ENCODE data around the gene OPA1. TPM values are rescaled to one million over a fixed set of nuclear protein-coding genes. Genes with fewer than 3 reads are reported as not detected.

The OPA1 gene
- total RNA-seq, 1 experiment from 2014 or later = 72.0 TPM

DNA sequence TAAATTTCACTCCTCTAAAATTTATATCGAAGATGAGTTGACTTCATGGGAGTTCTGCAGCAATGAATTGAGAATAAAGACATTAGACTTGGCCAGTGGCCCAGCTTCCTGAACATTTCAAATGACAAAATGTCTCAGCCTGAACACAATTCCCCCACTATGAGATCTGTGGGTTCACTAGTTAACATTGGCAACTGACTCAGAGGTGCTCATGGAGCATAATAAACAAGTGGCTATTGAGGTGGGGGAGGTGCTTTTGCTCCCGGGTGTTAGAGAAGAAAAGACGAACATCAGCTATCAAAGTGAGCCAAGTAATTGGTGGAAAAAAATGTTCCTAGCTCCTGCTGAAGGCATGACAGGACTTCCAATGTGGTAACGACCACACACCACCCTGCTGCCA lies 44.6 kb upstream of the OPA1 start:
- TF ChIP-seq, protein P1, sequence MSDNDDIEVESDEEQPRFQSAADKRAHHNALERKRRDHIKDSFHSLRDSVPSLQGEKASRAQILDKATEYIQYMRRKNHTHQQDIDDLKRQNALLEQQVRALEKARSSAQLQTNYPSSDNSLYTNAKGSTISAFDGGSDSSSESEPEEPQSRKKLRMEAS (IDR thresholded peaks at IDR 0.05) = no peak
- TF ChIP-seq, protein P2, sequence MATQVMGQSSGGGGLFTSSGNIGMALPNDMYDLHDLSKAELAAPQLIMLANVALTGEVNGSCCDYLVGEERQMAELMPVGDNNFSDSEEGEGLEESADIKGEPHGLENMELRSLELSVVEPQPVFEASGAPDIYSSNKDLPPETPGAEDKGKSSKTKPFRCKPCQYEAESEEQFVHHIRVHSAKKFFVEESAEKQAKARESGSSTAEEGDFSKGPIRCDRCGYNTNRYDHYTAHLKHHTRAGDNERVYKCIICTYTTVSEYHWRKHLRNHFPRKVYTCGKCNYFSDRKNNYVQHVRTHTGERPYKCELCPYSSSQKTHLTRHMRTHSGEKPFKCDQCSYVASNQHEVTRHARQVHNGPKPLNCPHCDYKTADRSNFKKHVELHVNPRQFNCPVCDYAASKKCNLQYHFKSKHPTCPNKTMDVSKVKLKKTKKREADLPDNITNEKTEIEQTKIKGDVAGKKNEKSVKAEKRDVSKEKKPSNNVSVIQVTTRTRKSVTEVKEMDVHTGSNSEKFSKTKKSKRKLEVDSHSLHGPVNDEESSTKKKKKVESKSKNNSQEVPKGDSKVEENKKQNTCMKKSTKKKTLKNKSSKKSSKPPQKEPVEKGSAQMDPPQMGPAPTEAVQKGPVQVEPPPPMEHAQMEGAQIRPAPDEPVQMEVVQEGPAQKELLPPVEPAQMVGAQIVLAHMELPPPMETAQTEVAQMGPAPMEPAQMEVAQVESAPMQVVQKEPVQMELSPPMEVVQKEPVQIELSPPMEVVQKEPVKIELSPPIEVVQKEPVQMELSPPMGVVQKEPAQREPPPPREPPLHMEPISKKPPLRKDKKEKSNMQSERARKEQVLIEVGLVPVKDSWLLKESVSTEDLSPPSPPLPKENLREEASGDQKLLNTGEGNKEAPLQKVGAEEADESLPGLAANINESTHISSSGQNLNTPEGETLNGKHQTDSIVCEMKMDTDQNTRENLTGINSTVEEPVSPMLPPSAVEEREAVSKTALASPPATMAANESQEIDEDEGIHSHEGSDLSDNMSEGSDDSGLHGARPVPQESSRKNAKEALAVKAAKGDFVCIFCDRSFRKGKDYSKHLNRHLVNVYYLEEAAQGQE (IDR thresholded peaks at IDR 0.05; ENCODE audit: low read depth) = no peak
- no peak for TF ChIP-seq EZH2 (IDR thresholded peaks at IDR 0.05)
- no peak for TF ChIP-seq CEBPB (IDR thresholded peaks at IDR 0.05; ENCODE audit: low read depth)
- no peak for TF ChIP-seq YY1 (IDR thresholded peaks at IDR 0.05; ENCODE audit: extremely low read depth, insufficient replicate concordance, low read depth, low read length)
- no peak for TF ChIP-seq SP1 (IDR thresholded peaks at IDR 0.05; ENCODE audit: low read depth)
- TF ChIP-seq EGR1 (IDR thresholded peaks at IDR 0.05; ENCODE audit: low read depth) = no peak
- TF ChIP-seq, protein P3, sequence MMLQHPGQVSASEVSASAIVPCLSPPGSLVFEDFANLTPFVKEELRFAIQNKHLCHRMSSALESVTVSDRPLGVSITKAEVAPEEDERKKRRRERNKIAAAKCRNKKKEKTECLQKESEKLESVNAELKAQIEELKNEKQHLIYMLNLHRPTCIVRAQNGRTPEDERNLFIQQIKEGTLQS (IDR thresholded peaks at IDR 0.05) = no peak
- TF ChIP-seq TCF7L2 (IDR thresholded peaks at IDR 0.05; ENCODE audit: borderline replicate concordance, extremely low read depth, insufficient read depth, insufficient read length) = no peak
- no peak for TF ChIP-seq POLR2A (IDR thresholded peaks at IDR 0.05; ENCODE audit: borderline replicate concordance, extremely low read depth, insufficient read depth, insufficient read length)
- TF ChIP-seq, protein P4, sequence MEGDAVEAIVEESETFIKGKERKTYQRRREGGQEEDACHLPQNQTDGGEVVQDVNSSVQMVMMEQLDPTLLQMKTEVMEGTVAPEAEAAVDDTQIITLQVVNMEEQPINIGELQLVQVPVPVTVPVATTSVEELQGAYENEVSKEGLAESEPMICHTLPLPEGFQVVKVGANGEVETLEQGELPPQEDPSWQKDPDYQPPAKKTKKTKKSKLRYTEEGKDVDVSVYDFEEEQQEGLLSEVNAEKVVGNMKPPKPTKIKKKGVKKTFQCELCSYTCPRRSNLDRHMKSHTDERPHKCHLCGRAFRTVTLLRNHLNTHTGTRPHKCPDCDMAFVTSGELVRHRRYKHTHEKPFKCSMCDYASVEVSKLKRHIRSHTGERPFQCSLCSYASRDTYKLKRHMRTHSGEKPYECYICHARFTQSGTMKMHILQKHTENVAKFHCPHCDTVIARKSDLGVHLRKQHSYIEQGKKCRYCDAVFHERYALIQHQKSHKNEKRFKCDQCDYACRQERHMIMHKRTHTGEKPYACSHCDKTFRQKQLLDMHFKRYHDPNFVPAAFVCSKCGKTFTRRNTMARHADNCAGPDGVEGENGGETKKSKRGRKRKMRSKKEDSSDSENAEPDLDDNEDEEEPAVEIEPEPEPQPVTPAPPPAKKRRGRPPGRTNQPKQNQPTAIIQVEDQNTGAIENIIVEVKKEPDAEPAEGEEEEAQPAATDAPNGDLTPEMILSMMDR (IDR thresholded peaks at IDR 0.05 in 2 of 3, conservative IDR thresholded peaks at IDR 0.05 in 1 of 3; ENCODE audit: borderline replicate concordance in 1 of 3, insufficient read depth in 1 of 3, low read depth in 2 of 3, low read length in 2 of 3) = no peak
- TF ChIP-seq SIN3A (IDR thresholded peaks at IDR 0.05; ENCODE audit: low read depth) = no peak
- H3K79me2 ChIP-seq (ENCODE audit: insufficient read depth, low read length) = no peaks in the 10 kb centered on the region
- H3K4me2 ChIP-seq (ENCODE audit: low read length) = no peak overlapping the region
- no peak overlapping the region for H2AFZ ChIP-seq (ENCODE audit: low read depth, low read length, poor library complexity, severe bottlenecking)
- ATAC-seq = no peak
- CTCF ChIA-PET = interaction anchor here (1.2 kb wide), 1 partner anchor 16 kb away, joined by 3 read pairs; no protein-coding TSS in a partner anchor
- no peak overlapping the region for H3K9ac ChIP-seq (ENCODE audit: low read length)
- H3K4me3 ChIP-seq (replicated peaks in 1 of 2; ENCODE audit: low read depth in 1 of 2, low read length in 2 of 2) = no peak overlapping the region
- POLR2A ChIA-PET = no interaction called here
- H3K27ac ChIP-seq (ENCODE audit: low read depth, low read length) = no peak overlapping the region
- intact Hi-C loops (cut with micrococcal nuclease) = no loop called here
- H3K9me2 ChIP-seq (ENCODE audit: insufficient read depth) = no peaks in the 10 kb centered on the region
- RAD21 ChIA-PET (ENCODE audit: low non-redundant PET in 1 of 2, low total read pairs in 2 of 2, uncharacterized antibody in 2 of 2, unreplicated experiment in 2 of 2) = no interaction called here
- no peaks in the 10 kb centered on the region; the same call in 1 of the 2 replicates for H3K27me3 ChIP-seq (ENCODE audit: insufficient read depth, low read length)
- DNase-seq (ENCODE audit: low read depth, low spot score) = no peak
- no peaks in the 10 kb centered on the region for H3K4me1 ChIP-seq (ENCODE audit: control insufficient read depth in 1 of 2, insufficient read depth in 2 of 2, low read length in 2 of 2)
- H3K36me3 ChIP-seq (ENCODE audit: control insufficient read depth in 1 of 2, insufficient read depth in 2 of 2, low read length in 2 of 2) = no peaks in the 10 kb centered on the region
- no peaks in the 10 kb centered on the region for H3K9me3 ChIP-seq (ENCODE audit: control insufficient read depth in 1 of 2, insufficient read depth in 1 of 2, low read depth in 1 of 2, low read length in 2 of 2)
- no peaks in the 10 kb centered on the region for H4K20me1 ChIP-seq (ENCODE audit: insufficient read depth)
- no TSS peak for BruUV-seq (replicated peaks)

Measured in HCT116 (cell line).